T follicular helper cell (primary cell): Measurements from ENCODE around the gene SULT1A1.
"Not testable (repeated sequence)": the region's sequence is repeated elsewhere in the genome, so short reads cannot be mapped to it uniquely, and the experiment has no call there.

Experiments used
- DNase-seq: peaks from one replicate; pipeline ENCODE4 v3.0.0-alpha.2; 2020; ENCODE audit warnings: low read depth

SULT1A1 gene

DNA sequence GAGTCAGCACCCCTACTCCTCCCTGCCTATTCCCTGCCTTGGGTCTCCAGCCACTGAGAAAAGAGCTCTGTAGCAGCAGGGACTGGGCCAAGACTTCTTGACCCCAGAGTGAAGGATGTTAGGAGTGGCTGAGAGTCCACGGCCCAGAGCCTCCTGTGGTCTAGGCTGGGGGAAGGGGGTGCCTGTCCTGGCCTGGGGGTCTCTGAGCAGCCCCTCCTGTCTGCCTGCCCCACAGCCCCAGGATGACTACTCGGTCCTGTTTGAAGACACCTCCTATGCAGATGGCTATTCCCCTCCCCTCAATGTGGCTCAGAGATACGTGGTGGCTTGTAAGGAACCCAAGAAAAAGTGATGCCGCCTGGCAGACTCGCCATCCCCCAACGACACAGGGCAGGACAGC lies 18.5 kb downstream of the SULT1A1 start:
- no peak for DNase-seq

DNA sequence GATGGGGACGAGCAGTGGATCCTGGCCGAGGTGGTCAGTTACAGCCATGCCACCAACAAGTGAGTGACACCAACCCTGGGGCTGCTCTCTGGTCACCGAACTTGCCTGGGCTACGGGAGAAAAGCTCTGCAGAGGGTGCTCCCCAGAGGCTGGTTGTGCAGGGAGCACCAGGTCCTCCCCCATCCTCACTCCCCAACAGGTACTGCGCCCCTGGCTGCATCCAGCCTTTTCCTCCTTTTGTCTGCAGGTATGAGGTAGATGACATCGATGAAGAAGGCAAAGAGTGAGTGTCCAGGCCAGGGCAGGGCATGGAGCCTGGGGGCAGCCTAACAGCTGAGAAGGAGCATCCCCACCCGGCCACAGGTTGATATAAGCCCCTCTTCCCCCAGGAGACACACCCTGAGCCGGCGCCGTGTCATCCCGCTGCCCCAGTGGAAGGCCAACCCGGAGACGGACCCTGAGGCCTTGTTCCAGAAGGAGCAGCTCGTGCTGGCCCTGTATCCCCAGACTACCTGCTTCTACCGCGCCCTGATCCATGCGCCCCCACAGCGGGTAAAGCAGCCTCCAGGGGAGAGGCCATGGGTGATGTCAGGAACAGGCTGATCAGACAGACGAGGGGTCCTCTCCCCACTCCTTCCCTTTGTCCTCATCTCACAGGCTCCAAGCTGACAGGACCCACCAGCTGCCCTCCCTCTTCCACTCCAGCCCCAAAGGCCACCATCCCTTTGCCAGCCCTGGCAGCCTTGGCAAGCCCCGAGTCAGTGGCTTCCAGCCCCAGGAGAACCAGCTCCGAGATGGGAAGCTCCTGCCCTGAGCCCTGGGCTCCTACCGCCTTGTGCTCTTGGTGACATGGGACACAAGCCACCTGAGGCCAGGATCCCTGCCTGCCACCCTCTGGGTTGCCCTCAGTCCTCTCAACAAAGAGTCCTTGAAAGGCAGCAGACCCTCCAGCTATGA lies 19.2 kb downstream of the SULT1A1 start:
- no peak for DNase-seq

DNA sequence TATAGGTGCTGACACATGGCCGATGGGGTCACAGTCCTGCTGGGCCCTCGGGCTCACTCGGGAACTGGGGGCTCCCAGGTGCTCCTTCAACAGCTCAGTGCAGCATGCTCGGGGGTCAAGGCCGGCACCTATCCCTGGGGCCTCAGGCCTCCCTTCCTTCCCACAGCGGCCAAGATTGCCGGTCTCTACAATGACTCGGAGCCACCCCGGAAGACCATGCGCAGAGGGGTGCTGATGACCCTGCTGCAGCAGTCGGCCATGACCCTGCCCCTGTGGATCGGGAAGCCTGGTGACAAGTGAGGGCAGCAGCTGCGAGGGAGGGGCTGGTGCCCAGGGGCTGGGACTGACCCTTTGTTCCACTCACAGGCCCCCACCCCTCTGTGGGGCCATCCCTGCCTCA lies 19.9 kb downstream of the SULT1A1 start:
- no peak for DNase-seq

DNA sequence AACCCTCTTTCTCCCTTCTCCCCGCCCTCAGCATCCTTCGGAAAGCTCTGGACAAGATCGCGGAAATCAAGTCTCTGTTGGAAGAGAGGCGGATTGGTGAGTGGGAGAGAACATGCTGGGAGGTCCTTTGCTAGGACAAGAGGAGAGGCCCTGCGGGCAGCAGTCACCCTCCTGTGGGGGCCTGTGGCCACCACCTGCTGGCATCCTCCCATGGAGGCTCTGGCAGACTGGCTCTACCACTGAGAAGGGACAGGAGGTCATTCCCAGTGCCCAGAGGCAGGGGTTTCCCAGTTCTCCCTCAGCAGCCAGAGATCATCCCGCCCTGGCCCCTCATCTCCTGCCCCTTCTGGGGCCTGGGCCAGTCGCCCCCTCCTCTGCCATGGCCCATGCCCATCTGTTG lies 20.8 kb downstream of the SULT1A1 start:
- DNase-seq: no peak

DNA sequence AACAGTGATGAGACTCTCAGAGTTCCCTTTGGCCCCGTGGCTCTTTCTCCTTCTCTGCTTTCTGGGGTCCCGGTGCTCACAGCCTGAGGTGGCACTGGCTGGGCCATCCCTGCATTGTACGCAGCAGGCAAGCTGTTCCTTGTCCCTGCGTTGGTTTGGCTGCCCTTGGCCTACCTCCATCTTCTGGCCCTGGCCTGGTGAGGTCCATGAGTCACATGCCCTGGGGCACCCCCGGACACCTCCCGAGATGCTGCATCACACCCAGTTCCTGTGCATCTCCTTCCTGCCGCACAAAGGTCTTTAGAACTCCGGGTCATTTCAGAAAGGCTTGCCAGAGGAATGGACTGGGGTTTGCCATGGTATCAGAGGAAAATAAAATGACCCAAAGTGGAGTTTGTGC lies 22.5 kb downstream of the SULT1A1 start:
- no peak for DNase-seq

DNA sequence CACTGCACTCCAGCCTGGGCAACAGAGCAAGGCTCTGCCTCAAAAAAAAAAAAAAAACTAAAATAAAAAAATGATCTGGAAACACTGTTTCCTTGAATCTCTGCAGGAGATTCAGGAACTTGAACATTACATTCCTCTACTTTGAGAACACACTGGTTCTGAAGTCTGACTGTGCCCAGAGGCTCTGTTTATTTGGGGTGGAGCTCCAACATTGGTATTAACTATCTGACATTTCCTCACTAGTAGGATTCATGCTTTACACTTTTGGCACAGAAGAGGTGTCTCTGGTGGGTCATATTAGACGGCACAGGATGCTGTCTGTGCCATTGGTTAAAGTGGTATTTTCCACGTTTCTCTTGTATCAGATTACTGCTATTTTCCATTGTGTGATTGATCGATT lies 23.4 kb downstream of the SULT1A1 start:
- DNase-seq: no peak

DNA sequence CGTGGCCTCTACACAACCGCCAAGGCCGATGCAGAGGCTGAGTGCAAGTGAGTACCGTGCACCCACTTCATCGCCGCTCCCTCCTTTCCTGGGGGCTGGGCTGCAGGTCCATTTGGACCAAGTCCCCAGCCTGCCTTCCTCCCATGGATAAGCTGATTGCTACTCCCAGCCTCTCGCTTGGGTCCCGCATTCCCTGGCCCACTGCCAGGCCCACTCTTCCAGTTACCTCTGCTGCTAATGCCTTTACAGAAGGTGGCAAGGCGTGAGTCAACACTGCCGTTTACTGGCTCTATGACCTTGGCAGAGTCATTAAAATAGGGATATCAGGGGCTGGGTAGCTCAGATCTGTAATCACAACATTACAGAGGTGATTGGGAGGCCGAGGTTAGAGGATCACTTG lies 24.2 kb downstream of the SULT1A1 start:
- no peak for DNase-seq

DNA sequence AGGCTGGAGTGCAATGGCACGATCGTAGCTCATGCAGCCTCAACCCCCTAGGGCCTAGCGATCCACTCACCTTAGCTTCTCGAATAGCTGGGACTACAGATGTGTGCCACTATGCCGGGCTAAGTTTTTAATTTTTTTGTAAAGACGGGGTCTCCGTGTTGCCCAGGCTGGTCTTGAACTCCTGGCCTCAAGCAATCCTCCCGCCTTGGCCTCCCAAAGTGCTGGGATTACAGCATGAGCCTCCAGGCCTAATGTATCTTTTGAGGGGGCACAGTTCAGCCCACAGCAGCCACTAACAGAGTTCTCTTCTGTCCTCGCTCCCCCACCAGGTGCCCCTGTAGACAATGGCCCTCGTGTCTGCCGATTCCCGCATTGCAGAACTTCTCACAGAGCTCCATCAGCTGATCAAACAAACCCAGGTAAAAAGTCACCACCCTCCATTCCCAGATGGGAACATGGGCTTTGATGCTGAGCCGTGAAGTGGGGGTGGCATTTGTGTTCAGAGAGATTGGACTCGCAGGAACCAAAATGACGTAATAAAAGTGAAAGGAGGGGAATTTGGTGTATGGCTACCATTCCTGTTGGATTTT lies 29.0 kb downstream of the SULT1A1 start:
- DNase-seq: no peak

DNA sequence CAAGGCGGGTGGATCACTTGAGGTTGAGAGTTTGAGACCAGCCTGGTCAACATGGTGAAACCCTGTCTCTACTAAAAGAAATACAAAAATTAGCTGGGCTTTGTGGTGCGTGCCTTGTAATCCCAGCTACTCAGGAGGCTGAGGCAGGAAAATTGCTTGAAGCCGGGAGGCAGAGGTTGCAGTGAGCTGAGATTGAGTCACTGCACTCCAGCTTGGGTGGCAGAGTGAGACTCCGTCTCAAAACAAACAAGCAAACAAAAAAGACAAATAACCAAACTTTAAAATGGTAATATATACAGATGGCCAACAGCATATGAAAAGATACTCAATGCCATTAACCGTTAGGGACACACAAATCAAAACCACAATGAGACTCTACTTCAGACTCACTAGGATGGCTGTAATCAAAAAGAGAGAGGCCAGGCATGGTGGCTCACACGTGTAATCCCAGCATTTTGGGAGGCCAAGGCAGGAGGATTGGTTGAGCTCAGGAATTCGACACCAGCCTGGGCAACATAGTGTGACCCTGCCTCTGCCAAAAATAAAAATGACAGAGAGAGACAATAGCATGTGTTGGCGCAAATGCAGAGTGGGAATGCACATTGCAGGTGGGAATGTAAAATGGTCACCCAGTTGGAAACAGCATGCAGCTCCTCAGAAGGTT lies 34.3 kb downstream of the SULT1A1 start:
- DNase-seq: no peak

DNA sequence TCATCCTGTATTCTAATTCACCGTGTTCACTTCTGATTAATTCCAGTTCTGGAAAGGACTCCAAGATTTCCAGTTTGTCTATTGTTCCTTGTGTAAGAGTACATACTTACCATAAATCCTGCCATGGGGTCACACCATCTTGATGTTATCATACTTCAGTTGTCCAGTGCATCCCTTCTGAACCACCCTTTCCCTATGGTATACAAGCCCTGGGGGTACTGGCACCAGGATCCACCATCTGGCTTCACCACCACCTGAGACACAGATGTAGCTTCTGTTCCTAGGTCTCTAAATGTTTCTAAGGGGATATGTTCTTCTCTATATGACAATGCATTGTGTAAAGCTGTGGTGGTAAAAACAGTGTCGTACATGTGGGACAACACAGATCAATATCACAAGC lies 34.9 kb downstream of the SULT1A1 start:
- no peak for DNase-seq

DNA sequence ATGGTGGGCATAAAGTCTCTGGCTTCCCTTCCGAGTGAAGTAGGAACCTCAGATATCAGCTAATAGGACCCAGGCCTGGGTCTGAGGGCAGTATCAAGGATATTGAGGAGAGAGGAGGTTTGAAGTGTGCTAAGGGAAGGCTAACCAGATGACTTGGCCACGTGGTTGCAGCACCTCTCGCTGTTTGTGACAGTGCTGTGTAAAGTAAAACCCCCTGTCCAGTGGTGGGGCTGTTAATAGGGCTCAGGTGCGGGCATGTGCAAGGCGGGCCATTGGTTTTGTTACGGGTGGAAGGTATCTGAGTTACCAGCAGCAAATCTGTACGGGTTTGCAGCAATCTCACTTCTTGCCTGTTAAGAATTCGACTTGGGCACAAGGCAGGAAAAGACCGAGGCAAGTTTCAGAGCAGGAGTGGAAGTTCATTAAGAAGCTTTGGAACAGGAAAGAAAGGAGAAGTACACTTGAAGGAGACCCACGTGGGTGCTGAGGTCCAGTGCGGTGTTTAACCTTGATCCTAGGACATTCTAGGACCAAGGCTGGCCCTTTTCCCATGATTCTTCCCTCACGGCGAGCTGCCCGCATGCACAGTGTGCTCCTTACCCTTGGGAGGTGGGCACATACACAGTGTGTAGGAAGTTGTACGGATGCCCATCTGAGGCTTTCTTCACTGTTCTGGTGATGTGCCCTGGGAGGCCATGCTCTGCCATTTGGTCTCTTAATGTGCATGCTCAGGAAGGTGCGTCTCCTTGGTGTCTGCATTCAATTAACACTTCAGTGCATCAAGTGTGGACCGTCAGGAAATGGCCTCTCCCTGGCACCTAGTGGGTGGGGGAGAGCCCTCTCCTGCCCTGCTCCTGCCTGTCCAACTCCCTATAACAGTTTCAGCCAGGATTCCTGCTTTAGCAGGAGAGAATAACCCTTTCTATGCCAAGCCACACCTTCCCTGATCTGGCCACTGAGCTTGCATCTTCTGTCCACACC lies 35.8 kb downstream of the SULT1A1 start:
- no peak for DNase-seq

DNA sequence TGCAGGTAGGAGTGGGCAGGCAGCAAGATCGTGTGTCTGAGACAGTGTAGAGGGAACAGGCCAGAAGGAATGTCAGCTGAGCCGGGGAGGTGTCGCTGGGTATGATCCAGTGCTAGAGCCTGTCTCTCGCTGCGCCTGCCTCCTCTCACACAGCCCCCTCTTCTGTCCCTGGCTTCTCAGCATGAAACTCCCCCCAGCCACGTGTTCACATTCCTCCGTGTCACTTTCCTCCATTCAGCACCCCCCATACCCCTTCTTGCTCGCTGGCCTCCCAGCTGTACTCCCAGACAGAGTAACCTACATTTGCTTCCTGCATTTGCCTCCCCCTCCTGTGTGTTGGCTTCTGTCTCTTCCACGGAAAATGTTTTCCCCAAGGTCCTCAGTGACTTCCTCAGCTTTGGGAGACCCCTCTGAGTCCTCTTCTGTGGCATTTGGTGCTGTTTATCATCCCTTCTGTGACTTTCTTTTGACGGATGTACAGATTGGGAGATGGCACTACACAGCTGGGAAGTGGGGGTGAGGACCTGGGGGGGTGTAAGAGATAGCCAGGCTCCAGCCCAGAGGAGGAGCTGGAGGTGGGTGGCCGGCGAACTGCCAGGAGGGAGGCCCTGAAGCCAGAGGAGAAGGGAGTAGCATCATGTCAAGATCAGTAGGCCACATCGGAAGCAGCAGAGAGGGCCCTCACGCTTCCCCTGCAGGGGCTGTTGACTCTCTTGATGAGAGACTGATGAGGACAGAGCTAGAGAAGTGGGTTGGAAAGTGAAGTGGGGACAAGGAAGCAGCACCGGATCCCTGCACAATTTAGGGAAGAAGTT lies 36.9 kb downstream of the SULT1A1 start:
- no peak for DNase-seq

DNA sequence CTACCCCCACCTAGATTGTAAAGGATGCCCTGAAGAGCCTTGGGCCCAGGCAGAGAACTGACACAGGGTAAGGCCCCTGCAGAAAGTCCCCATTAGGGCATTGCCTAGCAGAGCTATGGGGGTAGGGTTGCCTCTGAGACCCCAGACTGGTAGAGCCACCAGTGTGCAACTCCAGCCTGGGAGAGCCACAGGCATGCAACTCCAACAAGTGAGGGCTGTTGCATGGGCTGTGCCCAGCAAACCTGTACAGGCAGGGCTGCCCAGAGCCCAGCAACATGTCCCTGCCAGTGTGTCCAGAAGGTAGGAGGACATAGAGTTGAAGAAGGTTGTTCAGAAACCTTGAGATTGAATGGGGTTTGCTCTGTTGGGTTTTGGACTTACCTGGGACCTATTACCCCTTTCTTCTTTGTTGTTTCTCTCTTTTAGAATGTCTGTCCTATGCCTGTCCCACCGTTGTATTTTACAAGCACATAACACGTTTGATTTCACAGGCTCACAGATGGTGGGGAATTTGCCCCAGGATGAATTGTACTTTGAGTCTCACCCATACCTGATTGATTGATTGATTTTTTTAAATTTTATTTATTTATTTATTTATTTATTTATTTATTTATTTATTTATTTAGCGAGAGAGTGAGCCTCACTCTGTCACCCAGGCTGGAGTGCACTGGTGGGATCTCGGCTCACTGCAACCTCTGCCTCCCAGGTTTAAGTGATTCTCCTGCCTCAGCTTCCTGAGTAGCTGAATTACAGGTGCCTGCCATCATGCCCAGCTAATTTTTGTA lies 39.7 kb downstream of the SULT1A1 start:
- no peak for DNase-seq

DNA sequence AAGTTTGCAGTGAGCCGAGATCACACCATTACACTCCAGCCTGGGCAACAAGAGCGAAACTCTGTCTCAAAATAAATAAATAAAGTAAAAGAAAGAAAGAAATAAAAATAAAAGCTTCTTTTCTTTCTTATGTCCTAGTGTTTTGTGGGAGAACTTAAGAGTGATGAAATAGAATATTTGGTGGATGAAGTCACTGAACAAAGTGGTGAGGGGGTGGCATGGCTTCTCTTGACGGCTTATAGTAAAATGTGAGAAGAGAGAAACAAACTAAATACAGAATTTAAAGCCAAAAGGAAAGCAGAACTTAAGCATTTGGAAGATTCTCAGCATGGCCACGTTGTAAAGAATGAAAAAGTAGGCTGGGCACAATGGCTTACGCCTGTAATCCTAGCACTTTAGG lies 40.8 kb downstream of the SULT1A1 start:
- DNase-seq: no peak

DNA sequence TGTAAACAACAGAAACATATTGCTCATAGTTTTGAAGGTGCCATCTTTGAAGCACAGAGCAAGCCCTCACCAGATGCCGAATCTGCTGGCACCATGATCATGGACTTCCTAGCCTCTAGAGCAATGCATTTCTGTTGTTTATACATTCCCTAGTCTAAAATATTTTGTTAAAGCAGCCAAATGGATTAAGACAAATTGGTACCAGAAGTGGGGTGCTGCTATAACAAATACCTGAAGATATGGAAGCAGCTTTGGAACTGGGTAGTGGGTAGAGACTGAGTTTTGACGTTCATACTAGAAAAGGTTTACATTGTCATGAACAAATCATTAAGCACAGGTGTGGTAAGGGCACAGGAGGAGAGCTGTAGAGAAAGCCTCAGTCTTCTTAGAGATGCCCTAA lies 42.6 kb downstream of the SULT1A1 start:
- no peak for DNase-seq

DNA sequence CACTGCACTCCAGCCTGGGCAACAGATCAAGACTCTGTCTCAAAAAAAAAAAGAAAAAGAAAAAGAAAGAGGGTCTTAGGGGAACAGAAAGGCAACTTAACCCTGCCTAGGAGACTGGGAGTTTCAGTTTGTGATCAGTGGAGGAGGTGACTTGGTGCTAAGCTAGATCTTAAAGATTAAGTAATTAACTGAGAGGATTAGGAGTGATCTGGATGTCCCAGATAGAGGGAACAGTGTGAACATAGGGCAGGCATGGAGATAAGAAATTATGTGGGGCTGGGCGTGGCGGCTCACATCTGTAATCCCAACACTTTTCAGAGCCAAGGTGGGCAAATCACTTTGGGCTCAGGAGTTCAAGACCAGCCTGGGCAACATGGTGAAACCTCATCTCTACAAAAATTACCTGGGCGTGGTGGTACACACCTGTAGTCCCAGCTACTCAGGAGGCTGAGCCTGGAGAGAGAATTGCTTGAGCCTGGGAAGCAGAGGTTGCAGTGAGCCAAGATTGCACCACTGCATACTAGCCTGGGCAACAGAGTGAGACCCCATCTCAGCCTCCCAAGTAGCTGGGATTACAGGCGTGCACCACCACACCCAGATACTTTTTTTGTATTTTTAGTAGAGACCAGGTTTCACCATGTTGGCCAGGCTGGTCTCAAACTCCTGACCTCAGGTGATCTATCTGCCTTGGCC lies 43.5 kb downstream of the SULT1A1 start:
- DNase-seq: not testable (repeated sequence)

DNA sequence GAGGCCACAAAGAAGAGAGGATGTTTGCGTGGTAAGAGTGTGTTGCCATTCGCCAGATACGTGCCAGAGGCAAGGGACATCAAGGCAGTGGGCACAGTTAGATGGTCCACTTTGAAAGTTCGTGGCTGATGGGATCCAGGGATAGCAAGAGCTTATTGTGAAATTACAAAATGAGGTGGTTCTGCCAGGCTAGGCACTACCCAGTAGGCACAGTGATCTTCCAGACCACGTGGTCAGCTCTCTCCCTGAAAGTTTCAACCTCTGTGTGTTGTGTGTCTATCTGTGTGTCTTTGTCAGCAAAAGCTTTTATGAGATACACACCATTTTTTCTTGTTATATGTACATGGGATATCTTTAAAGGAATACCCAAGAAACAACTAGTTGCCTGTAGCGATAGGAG lies 46.6 kb downstream of the SULT1A1 start:
- no peak for DNase-seq

DNA sequence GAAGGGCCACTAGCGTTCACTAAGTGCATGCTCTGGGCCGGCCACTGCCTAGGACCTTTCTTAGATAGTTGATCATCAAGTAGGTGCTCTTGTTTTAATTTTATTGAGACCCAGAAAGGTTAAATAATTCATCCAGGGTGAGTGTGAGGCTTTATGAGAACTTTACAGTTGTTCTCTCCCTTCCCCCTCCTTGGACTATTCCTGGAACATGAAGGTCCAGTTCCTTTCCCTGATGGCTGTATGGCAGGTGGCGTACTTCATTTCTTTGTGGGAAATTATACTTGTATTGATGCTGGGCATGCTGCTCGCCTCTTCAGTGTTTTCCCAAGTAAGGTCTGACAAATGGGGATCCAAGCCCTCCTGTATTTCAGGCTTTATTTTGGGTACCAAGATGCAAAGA lies 47.6 kb downstream of the SULT1A1 start:
- no peak for DNase-seq

DNA sequence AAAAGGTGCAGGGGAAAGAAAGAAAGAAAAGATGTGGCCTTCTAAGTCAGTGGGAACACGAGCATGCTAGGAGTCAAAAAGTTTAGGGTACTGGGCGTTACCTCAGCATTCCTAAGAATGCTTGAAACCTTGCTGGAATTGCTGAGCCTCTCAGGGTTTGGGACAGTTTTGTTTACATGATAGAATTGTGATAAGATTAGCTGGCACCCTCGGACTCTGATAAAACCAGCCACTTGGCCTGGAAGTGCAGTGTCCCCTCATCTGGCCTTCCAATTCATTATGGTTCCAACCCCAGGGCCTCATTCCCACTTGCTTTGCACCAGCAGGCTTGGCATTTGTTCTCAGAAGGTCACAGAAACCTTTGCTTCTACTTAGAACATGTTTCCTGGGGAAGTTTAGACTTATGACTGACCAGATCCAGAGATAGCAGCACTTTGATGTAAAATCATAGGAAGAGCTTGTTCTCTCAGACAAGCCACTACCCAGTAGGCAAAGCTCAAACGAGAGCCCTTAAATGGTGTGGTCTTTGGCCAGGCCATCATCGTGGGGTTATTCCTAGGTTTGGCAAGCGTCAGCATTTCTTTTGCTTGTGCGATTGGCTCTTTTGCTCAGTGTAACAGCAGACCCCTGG lies 48.2 kb downstream of the SULT1A1 start:
- no peak for DNase-seq
